K562 (cell line): ENCODE data around the gene PLEKHH3. TPM values are rescaled to one million over a fixed set of nuclear protein-coding genes. Genes with fewer than 3 reads are reported as not detected.

Experiments
- CTBP1 ChIP-seq: fragments of 450-650 bp; IDR thresholded peaks from 2 replicates; pipeline ENCODE4 v1.6.1; 2016; ENCODE audit warnings: borderline replicate concordance
- DMBX1 ChIP-seq: fragments of 250-450 bp; sonication (Bioruptor Pico); IDR thresholded peaks from 2 replicates; pipeline ENCODE4 v1.8.0; 2022; ENCODE audit warnings: inconsistent platforms, mild to moderate bottlenecking, moderate library complexity, borderline replicate concordance
- E2F6 ChIP-seq, 2 experiments: IDR thresholded peaks; 2 replicates each; pipeline ENCODE4 v1.6.1; 2011; ENCODE audit warnings: borderline replicate concordance in 1 of 2, control low read depth in 1 of 2, low read depth in 1 of 2, low read length in 1 of 2, mild to moderate bottlenecking in 1 of 2, mixed read lengths in 1 of 2, moderate library complexity in 1 of 2; ENCODE audit not compliant: insufficient read depth in 1 of 2, insufficient read length in 1 of 2, poor library complexity in 1 of 2, severe bottlenecking in 1 of 2; ENCODE audit errors: extremely low read depth in 1 of 2
- MTA3 ChIP-seq: fragments of 450-650 bp; formaldehyde crosslinking; IDR thresholded peaks from 2 replicates; pipeline ENCODE4 v1.6.1; 2017; ENCODE audit warnings: mild to moderate bottlenecking, borderline replicate concordance
- NELFE ChIP-seq: IDR thresholded peaks from 2 replicates; pipeline ENCODE4 v1.6.1; 2011; ENCODE audit warnings: mild to moderate bottlenecking; ENCODE audit not compliant: insufficient read depth, insufficient read length
- POLR2AphosphoS2 ChIP-seq: IDR thresholded peaks from 2 replicates; pipeline ENCODE4 v1.6.1; 2012; ENCODE audit warnings: low read length, improper control_type of control experiment
- REST ChIP-seq, 2 experiments: fragments of 450-650 bp; formaldehyde crosslinking in 1 of 2; IDR thresholded peaks; 2 replicates each; pipeline versions ENCODE4 v1.4.0 to v1.6.1; 2014 to 2020; ENCODE audit warnings: mild to moderate bottlenecking in 2 of 2, borderline replicate concordance in 1 of 2, low read depth in 1 of 2
- SLC30A9 ChIP-seq: fragments of 250-450 bp; sonication (Bioruptor Pico); IDR thresholded peaks from 2 replicates; pipeline ENCODE4 v1.8.0; 2022; ENCODE audit warnings: mild to moderate bottlenecking, moderate library complexity
- SRF ChIP-seq, 2 experiments: fragments of 250-450, 450-650 bp in 1 of 2; sonication (Bioruptor Pico) in 1 of 2; sonication (generic) in 1 of 2; formaldehyde crosslinking; IDR thresholded peaks; 2 replicates each; pipeline versions ENCODE4 v1.5.0 to v1.5.1; 2020 to 2022; ENCODE audit warnings: mild to moderate bottlenecking in 1 of 2, missing genetic modification reagents in 1 of 2
- THAP12 ChIP-seq: fragments of 250-450 bp; sonication (Bioruptor Pico); IDR thresholded peaks from 2 replicates; pipeline ENCODE4 v1.9.0; 2021; ENCODE audit warnings: mild to moderate bottlenecking, inconsistent platforms
- ZNF445 ChIP-seq: fragments of 250-450 bp; sonication (Bioruptor Pico); IDR thresholded peaks from 2 replicates; pipeline ENCODE4 v1.4.0; 2020; ENCODE audit warnings: low read depth, mild to moderate bottlenecking, moderate library complexity
- polyA plus RNA-seq, 8 experiments: library from polyadenylated mRNA; depleted of rRNA in 4 of 8; stranded (reverse) in 5 of 8; unstranded in 3 of 8; fragments of >200 nt; fragmentation: Nextera tagmentation in 2 of 8; fragmentation: Illumina TruSeq in 1 of 8; extraction: Ambion mirVana in 2 of 8; extraction: Trizol in 1 of 8; gene quantifications; 2 replicates each; pipeline versions ENCODE4 v1.2.1 to v1.2.3, GENCODE V29; 2011 to 2014; ENCODE audit warnings: inconsistent platforms in 1 of 8, missing spikeins in 1 of 8
- total RNA-seq, 7 experiments: library from RNA; depleted of rRNA in 6 of 7; stranded (reverse); fragments of >200 nt in 6 of 7; fragmentation: Illumina TruSeq in 2 of 7; extraction: Trizol in 2 of 7; gene quantifications; 2 replicates each; pipeline versions ENCODE4 v1.2.1 to v1.2.3, GENCODE V29; 2011 to 2021; ENCODE audit warnings: low replicate concordance in 1 of 7

The PLEKHH3 gene
- total and polyA plus RNA-seq, 9 of the 15 experiments (the other 6 are each of a cell fraction or from before 2014, with no cell fraction given) = 0.58 to 34.5 (median 5.0) TPM

GRCh38 chr17:42618442-42619150 is 58.2 kb downstream of the PLEKHH3 start (continued):
- TF ChIP-seq CTBP1 (peak; percentile 64), POLR2AphosphoS2 (no peak), E2F6 (IDR thresholded peaks at IDR 0.05; ENCODE audit: borderline replicate concordance in 1 of 2, extremely low read depth in 1 of 2, insufficient read depth in 1 of 2, insufficient read length in 1 of 2, low read depth in 1 of 2, low read length in 1 of 2, poor library complexity in 1 of 2, severe bottlenecking in 1 of 2) (peak in 1 of 2 experiments; percentile 18), THAP12 (CRISPR knock-in tag) (no peak), SRF (CRISPR knock-in tag; IDR thresholded peaks at IDR 0.05) (0 out of 4 replicates have a peak, but pooled peaks of 1 of the 2 experiments have one; percentile 48), DMBX1 (CRISPR knock-in tag) (no peak), NELFE (no peak), SLC30A9 (no peak), REST (IDR thresholded peaks at IDR 0.05; ENCODE audit: borderline replicate concordance) (peak; percentile 83; the same call in 1 of the 2 replicates), REST (CRISPR knock-in tag; IDR thresholded peaks at IDR 0.05; ENCODE audit: low read depth) (no peak), ZNF445 (CRISPR knock-in tag) (no peak), MTA3 (0 out of 2 replicates have a peak, but pooled peaks have one; percentile 26)
